Mesenchymal stem cell (in vitro differentiated cells and primary cell): ENCODE results near the gene BTBD10.

ENCODE experiments used
- DNase-seq: peaks from one replicate; pipeline ENCODE4 v3.0.0-alpha.2; 2013
- H2AFZ ChIP-seq: one replicate; pipeline ENCODE4 v1.6.1; 2013; ENCODE audit warnings: low read depth, mild to moderate bottlenecking, control low read depth, inconsistent platforms, low read length, moderate library complexity
- H2AK5ac ChIP-seq: 2 replicates; pipeline ENCODE4 v1.6.1; 2013; ENCODE audit warnings: low read length, moderate library complexity, mild to moderate bottlenecking, inconsistent platforms; ENCODE audit not compliant: severe bottlenecking
- H2BK120ac ChIP-seq: one replicate; pipeline ENCODE4 v1.6.1; 2013; ENCODE audit warnings: low read depth, mild to moderate bottlenecking, inconsistent platforms, low read length, moderate library complexity
- H2BK12ac ChIP-seq, 2 experiments: one replicate each; pipeline ENCODE4 v1.6.1; 2013; ENCODE audit warnings: inconsistent platforms in 2 of 2, low read length in 2 of 2, mild to moderate bottlenecking in 2 of 2, moderate library complexity in 2 of 2, control low read depth in 1 of 2
- H2BK15ac ChIP-seq: one replicate; pipeline ENCODE4 v1.6.1; 2013; ENCODE audit warnings: mild to moderate bottlenecking, low read depth, inconsistent platforms; ENCODE audit not compliant: poor library complexity, severe bottlenecking
- H2BK5ac ChIP-seq: 2 replicates; pipeline ENCODE4 v1.6.1; 2013; ENCODE audit warnings: low read depth, mild to moderate bottlenecking, low read length, control low read depth, inconsistent platforms; ENCODE audit not compliant: poor library complexity, severe bottlenecking
- H3K14ac ChIP-seq, 2 experiments: one replicate each; pipeline ENCODE4 v1.6.1; 2013; ENCODE audit warnings: inconsistent platforms in 2 of 2, low read length in 2 of 2, control low read depth in 1 of 2, mild to moderate bottlenecking in 1 of 2, moderate library complexity in 1 of 2
- H3K18ac ChIP-seq, 2 experiments: one replicate each; pipeline ENCODE4 v1.6.1; 2013; ENCODE audit warnings: inconsistent platforms in 2 of 2, low read length in 2 of 2, control low read depth in 1 of 2, low read depth in 1 of 2, mild to moderate bottlenecking in 1 of 2
- H3K23ac ChIP-seq, 2 experiments: one replicate each; pipeline ENCODE4 v1.6.1; 2013; ENCODE audit warnings: inconsistent platforms in 2 of 2, low read length in 2 of 2, mild to moderate bottlenecking in 2 of 2, moderate library complexity in 2 of 2, control low read depth in 1 of 2
- H3K27ac ChIP-seq: 2 replicates; pipeline ENCODE4 v1.5.1; 2013; ENCODE audit warnings: mild to moderate bottlenecking, moderate library complexity, low read length, control low read depth, inconsistent platforms; ENCODE audit not compliant: poor library complexity, severe bottlenecking
- H3K27me3 ChIP-seq, 2 experiments: 2 replicates each; pipeline versions ENCODE4 v1.6.1 to v1.7.0; 2013; ENCODE audit warnings: low read length in 2 of 2, mild to moderate bottlenecking in 2 of 2, moderate library complexity in 2 of 2, control low read depth in 1 of 2, inconsistent platforms in 1 of 2; ENCODE audit not compliant: control insufficient read depth in 1 of 2, insufficient read depth in 1 of 2
- H3K36me3 ChIP-seq, 2 experiments: 2 replicates each; pipeline versions ENCODE4 v1.6.1 to v1.7.0; 2013; ENCODE audit warnings: low read length in 2 of 2, control low read depth in 1 of 2, inconsistent platforms in 1 of 2, low read depth in 1 of 2, mild to moderate bottlenecking in 1 of 2; ENCODE audit not compliant: insufficient read depth in 2 of 2, control insufficient read depth in 1 of 2
- H3K4ac ChIP-seq, 2 experiments: one replicate each; pipeline ENCODE4 v1.6.1; 2013; ENCODE audit warnings: inconsistent platforms in 2 of 2, low read length in 2 of 2, mild to moderate bottlenecking in 2 of 2, moderate library complexity in 2 of 2, control low read depth in 1 of 2, low read depth in 1 of 2
- H3K4me1 ChIP-seq: 2 replicates; pipeline ENCODE4 v1.6.1; 2013; ENCODE audit warnings: low read depth, low read length, control low read depth; ENCODE audit not compliant: control insufficient read depth, insufficient read depth
- H3K4me2 ChIP-seq: 2 replicates; pipeline ENCODE4 v1.6.1; 2013; ENCODE audit warnings: low read length, mild to moderate bottlenecking, inconsistent platforms; ENCODE audit not compliant: poor library complexity, severe bottlenecking
- H3K4me3 ChIP-seq, 2 experiments: 2 replicates each; pipeline versions ENCODE4 v1.5.1 to v1.7.0; 2013; ENCODE audit warnings: low read length in 2 of 2, mild to moderate bottlenecking in 2 of 2, control low read depth in 1 of 2, low read depth in 1 of 2; ENCODE audit not compliant: insufficient read depth in 1 of 2
- H3K79me1 ChIP-seq: replicated peaks from 2 replicates; pipeline ENCODE4 v1.6.1; 2013; ENCODE audit warnings: mild to moderate bottlenecking, control low read depth, low read length, inconsistent platforms; ENCODE audit not compliant: poor library complexity, severe bottlenecking
- H3K9ac ChIP-seq: 2 replicates; pipeline ENCODE4 v1.7.0; 2013; ENCODE audit warnings: mild to moderate bottlenecking, low read length, moderate library complexity
- H3K9me3 ChIP-seq: 2 replicates; pipeline ENCODE4 v1.7.0; 2013; ENCODE audit warnings: mild to moderate bottlenecking, low read length; ENCODE audit not compliant: control insufficient read depth
- H4K8ac ChIP-seq: one replicate; pipeline ENCODE4 v1.6.1; 2013; ENCODE audit warnings: inconsistent platforms, mild to moderate bottlenecking, low read length, moderate library complexity
- H4K91ac ChIP-seq: one replicate; pipeline ENCODE4 v1.6.1; 2013; ENCODE audit warnings: mild to moderate bottlenecking, low read length, inconsistent platforms
- WGBS: methylation state at CpG from one replicate; pipeline ENCODE4 v1.1.7; 2013; ENCODE audit warnings: mixed read lengths; 5-methylcytosine and 5-hydroxymethylcytosine counted together

The BTBD10 gene

DNA sequence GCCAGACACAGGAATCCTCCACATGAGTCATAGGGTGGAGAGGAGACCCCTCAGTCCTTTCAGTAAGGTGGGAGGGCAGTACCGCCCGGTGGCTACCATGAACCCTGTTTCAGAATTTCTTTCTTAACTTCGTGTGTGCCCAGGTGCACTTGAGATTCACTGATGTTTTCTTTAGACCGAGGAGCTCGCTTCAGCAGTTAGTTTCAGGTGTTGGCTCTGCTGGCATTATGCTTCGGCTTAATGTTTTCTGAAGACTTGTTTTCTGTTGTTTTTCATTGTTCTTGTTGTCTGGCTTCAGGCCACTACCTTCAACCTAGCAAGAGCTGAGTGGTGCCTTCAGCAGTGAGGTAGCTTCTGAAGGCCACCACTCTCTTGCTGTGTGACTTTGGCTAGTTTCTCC lies 114.0 kb downstream of the BTBD10 start:
- Histone ChIP-seq H2BK5ac (no peak overlapping the region), H3K14ac (no peak overlapping the region), H2BK15ac (no peak overlapping the region), H3K4ac (no peak overlapping the region), H3K27me3 (no peaks in the 10 kb centered on the region), H3K27ac (no peak overlapping the region), H4K91ac (no peak overlapping the region), H3K4me3 (no peak overlapping the region), H2BK120ac (no peak overlapping the region), H3K36me3 (peaks cover 0 to 8% of the 10 kb centered on the region in 2 experiments), H2AK5ac (no peak overlapping the region), H3K4me2 (no peak overlapping the region), H2AFZ (no peak overlapping the region), H3K79me1 (peaks cover 21% of the 10 kb centered on the region), H3K9me3 (no peaks in the 10 kb centered on the region), H3K18ac (no peak overlapping the region), H4K8ac (no peak overlapping the region), H3K9ac (no peak overlapping the region), H3K23ac (no peak overlapping the region), H2BK12ac (no peak overlapping the region), H3K4me1 (no peaks in the 10 kb centered on the region)
- 89% methylated on average over 6 of the region's 6 CpGs for WGBS
- DNase-seq, result no peak

DNA sequence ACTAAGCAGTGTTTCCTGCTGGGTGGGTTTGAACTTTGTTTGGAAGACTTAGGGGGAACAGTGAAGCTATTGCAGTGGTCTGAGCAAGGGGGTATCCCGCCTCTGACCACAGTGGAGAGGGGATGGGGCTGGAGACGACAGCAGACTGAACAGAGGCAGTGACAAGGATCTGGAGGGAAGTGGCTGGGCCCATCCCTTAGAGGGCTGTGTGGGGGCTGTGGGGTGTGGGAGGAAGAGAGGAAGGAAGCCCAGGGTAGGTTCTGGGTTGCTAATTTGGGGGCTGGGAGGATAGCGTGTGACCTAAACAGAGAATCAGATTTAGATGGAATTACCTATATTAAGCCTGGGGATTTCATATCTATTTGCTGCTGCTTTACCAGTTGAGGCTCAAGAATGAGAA lies 114.7 kb downstream of the BTBD10 start:
- Histone ChIP-seq H3K9me3 (no peaks in the 10 kb centered on the region), H3K4me3 (no peak overlapping the region), H3K23ac (no peak overlapping the region), H2BK12ac (no peak overlapping the region), H3K27me3 (no peaks in the 10 kb centered on the region), H3K27ac (no peak overlapping the region), H2BK5ac (no peak overlapping the region), H3K4me1 (no peaks in the 10 kb centered on the region), H2AK5ac (no peak overlapping the region), H3K36me3 (peaks cover 0 to 8% of the 10 kb centered on the region in 2 experiments), H3K4ac (no peak overlapping the region), H2BK15ac (no peak overlapping the region), H3K18ac (no peak overlapping the region), H2BK120ac (no peak overlapping the region), H3K14ac (no peak overlapping the region), H3K79me1 (peaks cover 22% of the 10 kb centered on the region), H4K8ac (no peak overlapping the region), H4K91ac (no peak overlapping the region), H2AFZ (no peak overlapping the region), H3K9ac (no peak overlapping the region), H3K4me2 (no peak overlapping the region)
- WGBS, result 76% methylated on average over 3 of the region's 3 CpGs
- DNase-seq, result no peak

DNA sequence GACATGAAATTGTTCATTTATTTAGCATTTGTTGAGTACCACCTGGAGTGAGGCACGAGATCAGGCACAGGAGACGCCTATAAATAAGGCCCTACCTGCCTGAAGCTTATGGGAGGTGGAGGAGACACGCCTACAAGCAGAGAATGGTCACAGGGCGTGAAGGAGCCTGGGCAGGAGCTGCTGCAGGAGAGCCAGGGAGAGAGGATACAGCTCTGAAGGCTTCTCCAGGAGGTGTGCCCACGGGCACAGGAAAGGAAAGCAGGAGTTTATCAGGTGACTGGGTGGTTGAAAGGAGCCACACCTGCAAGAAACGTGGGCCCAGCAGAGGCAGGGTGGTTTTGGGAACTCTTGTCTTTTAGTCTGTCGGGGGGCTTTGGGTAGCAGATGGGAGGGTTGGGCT lies 115.1 kb downstream of the BTBD10 start:
- Histone ChIP-seq H3K4ac (no peak overlapping the region), H3K23ac (no peak overlapping the region), H2AK5ac (no peak overlapping the region), H2BK15ac (no peak overlapping the region), H3K18ac (no peak overlapping the region), H2BK120ac (no peak overlapping the region), H3K36me3 (peaks cover 0 to 8% of the 10 kb centered on the region in 2 experiments), H2BK5ac (no peak overlapping the region), H3K27ac (no peak overlapping the region), H3K4me1 (no peaks in the 10 kb centered on the region), H2BK12ac (no peak overlapping the region), H3K27me3 (no peaks in the 10 kb centered on the region), H3K4me3 (no peak overlapping the region), H4K8ac (no peak overlapping the region), H3K9ac (no peak overlapping the region), H4K91ac (no peak overlapping the region), H3K9me3 (no peaks in the 10 kb centered on the region), H3K14ac (no peak overlapping the region), H3K4me2 (no peak overlapping the region), H3K79me1 (peaks cover 22% of the 10 kb centered on the region), H2AFZ (no peak overlapping the region)
- WGBS, result 75% methylated on average over 7 of the region's 7 CpGs
- no peak for DNase-seq

DNA sequence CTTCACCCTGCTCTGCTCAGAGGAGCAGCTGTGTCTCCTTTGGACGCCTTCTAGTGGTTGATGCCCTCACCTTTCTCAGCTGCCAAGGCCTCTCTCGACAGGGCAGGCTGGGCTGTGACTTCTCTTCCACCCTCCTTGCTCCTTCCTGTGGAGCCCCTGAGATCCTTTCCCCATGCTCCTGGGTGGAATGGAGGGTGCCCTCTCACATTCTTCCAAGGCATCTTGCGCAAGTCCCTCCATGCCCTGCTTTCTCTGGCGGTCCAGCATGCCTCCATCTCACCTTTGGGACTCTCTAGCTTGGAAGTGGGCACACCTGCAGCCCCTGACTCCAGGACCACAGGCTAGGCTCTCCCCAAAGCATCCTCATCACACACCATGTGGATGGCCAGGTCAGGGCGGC lies 116.6 kb downstream of the BTBD10 start:
- Histone ChIP-seq H3K18ac (no peak overlapping the region), H3K27ac (no peak overlapping the region), H3K36me3 (peaks cover 0 to 5% of the 10 kb centered on the region in 2 experiments), H3K14ac (no peak overlapping the region), H2BK120ac (no peak overlapping the region), H4K91ac (no peak overlapping the region), H3K4me3 (no peak overlapping the region), H2AK5ac (no peak overlapping the region), H3K9ac (no peak overlapping the region), H2BK5ac (no peak overlapping the region), H3K4me2 (no peak overlapping the region), H2BK15ac (no peak overlapping the region), H3K4me1 (no peaks in the 10 kb centered on the region), H3K79me1 (peaks cover 26% of the 10 kb centered on the region), H2AFZ (no peak overlapping the region), H4K8ac (no peak overlapping the region), H2BK12ac (no peak overlapping the region), H3K23ac (no peak overlapping the region), H3K9me3 (no peaks in the 10 kb centered on the region), H3K27me3 (no peaks in the 10 kb centered on the region), H3K4ac (no peak overlapping the region)
- no peak for DNase-seq
- WGBS, result 88% methylated on average over 4 of the region's 5 CpGs
